GM19324 (cell line): ENCODE data around the gene DNAJC5.
"Not testable (repeated sequence)": the region's sequence is repeated elsewhere in the genome, so short reads cannot be mapped to it uniquely, and the experiment has no call there.

Source experiments
- ATAC-seq: cut with Tn5 transposase; IDR thresholded peaks from one replicate; pipeline ENCODE4 v1.9.1; 2021; ENCODE audit warnings: mild to moderate bottlenecking, moderate library complexity; ENCODE audit not compliant: unreplicated experiment, low FRiP score

DNAJC5 gene

GRCh38 chr20:63963784-63964301, 68.9 kb downstream of the DNAJC5 start:
- no peak for ATAC-seq

DNA sequence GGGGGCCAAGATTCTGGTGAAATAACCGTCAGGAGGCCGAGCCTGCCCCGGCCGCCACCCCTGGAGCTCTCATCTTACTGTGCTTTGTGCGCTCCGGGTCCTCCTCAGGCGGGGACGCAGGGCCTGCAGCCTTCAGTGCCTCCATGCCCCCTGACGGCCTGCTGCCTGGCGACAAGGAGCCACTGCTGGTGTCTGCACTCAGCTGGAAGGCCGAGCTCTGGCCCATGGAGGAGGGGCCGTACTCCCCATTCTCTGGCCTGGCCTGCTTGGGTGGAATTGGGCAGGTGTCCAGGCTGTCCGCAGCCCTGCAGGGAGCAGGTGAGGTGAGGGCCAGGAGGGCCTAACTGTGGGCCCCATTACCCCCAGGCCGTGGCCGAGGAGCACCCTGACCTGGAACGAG, 69.5 kb downstream of the DNAJC5 start:
- ATAC-seq, result no peak

DNA sequence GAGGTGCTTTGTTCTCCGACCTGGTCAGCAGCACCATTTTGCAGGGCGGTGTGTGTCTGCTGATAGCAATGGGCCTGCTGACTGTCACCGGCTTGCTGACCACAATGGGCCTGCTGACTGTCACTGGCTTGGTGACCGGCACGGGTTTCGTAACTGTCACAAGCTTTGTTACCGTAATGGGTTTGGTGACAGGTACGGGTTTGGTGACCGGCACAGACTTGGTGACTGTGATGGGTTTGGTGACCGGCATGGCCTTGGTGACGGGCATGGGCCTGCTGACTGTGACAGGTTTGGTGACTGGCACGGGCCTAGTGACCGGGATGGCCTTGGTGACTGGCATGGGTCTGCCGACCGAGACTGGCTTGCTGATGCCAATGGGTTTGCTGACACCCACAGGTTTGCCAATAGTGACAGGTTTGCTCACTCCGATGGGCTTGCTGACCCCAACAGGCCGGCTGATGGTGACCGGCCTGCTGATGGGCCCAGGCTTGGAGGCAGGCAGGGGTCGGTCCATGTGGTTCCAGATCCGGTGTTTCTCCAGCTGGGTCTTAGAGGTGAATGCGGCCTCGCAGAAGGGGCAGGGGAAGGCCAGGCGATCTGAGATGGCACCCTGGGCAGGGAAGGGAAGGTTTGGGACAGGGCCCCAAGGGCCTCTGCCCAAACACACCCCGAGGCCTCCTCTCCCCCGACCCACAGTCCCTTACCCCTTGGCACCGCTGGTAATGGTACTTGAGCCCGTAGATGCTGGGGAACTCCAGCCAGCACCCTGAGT, 71.4 kb downstream of the DNAJC5 start:
- ATAC-seq, result no peak

GRCh38 chr20:63966944-63967322, 72.0 kb downstream of the DNAJC5 start:
- ATAC-seq, result no peak

DNA sequence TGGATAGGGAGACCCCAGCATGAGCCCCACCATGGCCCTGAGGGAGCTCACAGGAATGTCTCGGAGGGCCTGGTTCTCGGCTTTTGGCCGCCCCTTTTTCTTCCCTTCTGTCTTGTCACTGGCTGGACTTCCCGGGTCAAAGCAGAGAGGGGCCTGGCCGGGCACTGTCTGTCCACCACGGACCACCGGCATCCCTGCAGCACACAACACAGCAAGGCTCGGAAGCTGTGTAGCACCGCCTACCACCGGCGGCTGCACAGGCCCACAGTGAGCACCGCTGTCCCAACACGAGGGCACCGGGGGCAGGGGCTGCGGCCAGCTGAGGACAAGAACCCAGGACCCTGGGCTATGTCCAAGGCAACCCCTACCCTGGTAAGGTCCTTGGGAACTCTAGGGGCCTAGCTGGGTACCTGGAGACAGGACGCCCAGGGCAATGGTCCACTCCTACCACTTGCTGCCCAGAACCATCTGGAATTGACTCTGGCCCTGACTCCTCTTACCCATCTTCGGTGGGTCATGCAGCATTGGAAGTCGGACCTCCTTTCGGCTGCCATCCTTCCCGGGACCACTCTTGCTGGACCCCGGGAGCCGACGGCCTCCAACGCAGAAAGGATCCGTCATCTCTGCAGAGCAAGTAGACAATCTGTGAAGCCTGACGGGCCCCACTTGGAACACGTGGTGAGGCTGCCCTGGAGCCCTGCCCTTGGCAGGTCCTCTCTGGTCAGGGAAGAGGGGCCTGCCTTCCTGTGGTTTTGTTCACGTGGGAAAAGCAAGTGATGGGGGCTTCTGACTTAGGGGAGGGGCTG, 72.6 kb downstream of the DNAJC5 start:
- no peak for ATAC-seq

DNA sequence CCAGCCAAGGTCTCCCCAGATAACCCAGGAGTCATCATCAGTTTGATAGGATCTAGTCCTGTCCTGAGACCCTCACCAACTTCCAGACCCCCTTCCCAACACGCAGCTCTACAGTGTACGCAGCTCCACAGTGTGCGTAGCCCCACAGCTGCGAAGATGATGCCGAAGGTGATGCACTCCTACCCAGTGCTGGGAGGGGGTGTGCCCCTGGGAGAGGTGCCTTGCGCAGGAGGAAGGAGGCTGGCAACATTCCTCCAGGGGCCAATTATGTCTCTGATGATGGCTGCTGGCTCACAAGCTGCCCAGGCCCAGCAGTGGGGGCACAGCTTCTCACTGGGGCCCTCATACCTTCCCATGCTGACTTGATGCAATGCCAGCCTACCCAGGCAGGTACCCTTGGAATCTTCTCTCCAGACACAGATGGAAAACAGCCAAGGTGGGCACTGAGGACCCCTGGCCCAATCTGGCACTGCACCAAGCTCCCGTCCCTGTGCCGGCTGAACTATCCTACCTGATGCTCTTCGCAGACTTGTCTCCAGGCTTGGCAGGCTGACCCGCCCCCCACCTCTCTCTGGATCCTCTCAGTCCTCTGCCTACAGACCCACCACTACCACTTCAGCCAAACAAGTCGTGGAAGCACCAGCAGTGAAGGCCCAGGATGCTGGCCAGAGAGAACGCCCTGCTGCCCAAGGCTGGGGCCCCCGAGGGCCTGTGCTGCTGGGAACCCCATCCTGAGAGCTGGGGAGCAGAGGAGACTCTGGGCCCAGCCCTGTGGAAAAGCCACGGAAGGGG, 73.4 kb downstream of the DNAJC5 start:
- no peak for ATAC-seq

DNA sequence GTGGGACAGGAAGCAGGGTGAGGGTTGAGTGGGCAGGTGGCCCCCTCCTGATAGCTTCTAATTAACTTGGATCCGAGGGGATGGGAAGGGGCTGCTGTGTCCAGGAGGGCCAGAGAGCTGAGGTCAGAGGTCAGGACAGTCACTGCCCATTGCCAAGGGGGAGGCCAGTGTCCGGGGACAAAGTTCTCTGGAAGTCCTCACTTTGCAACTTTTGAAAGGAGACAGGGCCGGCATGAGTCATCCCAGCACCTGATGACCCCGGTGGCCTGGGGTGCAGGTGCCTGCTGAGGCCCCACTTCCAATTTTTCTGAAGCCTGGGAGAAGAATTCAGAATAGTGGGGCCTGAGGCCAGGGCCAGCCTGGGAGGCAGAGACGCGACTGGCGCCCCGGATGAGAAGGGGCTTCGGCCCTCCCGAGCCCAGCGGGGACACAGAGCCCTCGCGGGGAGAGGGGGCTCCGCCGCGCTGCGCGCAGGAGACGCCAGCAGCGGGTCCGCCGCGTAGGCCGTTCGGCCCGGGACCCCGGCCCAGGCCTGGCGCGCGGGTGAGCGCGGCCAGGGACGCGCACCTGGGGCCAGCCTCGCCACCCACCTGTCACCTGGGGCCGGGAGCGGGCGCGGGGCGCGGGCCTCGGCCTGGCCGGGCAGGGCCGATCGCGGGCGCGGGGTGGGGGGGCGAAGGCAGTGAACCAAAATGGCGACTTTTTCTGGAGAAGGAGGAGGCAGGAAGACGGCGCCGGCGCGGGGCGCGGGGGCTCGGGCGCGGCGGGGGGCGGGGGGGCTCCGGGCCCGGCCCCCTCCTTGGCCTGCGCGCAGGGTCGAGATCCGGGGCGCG, 74.2 kb downstream of the DNAJC5 start:
- ATAC-seq, result no peak

DNA sequence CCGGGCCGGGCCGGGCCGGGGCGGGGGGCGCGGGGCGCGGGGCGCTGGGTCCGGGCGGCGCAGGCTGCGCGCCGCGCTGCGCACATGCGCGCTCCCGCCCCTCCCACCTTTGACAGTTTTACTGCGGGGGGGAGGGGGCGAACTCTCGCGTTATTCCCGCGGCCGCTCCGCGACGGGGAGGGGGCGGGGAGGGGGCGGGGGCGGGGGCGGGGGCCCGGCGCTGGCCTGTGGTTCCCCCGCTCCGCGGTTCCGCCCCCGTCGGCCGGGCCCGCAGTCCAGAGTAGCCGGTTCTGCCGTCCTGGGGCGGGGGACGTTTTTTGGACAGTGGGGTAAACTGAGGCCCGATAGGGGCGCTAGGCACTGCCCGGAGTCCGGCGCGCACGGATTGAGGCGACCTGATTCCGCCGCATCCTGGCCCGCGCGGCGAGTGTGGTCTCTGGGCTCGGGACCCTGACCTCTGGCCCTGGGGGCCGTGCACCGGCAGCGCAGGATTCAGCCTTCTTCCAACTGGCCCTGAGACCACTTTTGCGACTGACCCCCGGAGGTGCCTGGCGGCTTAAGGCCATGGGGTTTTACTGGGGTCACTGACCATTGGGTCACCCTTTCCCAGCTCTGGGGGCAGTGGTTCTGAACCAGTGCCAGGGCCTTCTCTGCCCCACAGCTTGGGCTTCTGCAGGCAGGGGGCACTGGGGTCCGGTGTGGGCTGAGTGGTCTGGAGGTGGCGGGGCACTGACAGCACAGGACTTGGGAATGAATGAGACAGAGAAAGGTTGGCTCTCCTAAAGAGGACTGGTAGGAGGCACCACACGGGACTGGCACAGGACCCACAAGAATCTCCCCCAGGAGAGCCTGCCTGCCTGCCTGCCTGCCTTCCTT, 75.2 kb downstream of the DNAJC5 start, which contains the start of gene ZNF512B:
Gene ZNF512B, minus strand, starts transcription at position 93 of the 876 bp plus-strand sequence. CDS start 1,980 bp downstream, outside the sequence.
- ATAC-seq, result no peak

DNA sequence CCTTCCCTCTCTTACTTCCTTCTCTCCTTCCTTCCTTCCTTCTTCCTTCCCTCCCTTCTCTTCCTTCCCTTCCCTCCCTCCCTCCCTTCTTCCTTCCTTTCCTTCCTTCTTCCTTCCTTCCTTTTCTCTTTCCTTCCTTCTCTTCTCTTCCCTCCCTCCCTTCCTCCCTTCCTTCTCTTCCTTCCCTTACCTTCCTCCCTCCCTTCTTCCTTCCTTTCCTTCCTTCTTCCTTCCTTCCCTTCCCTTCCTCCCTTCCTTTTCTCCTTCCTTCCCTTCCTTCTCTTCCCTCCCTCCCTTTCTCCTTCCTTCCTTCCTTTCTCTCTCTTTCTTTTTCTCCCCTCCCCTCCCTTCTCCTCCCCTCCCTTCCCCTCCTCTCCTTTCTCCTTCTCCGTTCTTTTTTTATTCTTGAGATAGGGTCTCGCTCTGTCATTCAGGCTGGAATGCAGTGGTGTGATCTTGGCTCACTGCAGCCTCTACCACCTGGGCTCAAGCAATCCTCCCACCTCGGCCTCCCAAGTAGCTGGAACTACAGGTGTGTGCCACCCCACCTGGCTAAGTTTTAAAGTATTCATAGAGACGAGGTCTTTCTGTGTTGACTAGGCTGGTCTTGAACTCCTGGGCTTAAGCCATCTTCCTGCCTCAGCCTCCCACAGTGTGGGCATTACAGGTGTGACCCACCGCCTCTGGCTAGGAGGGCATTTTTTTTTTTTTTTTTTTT, 75.9 kb downstream of the DNAJC5 start:
- ATAC-seq, result no peak

- ATAC-seq, result not testable (repeated sequence)
Measured at GRCh38 chr20:63971960-63972311, 77.0 kb downstream of the DNAJC5 start.

- no peak for ATAC-seq
Measured at GRCh38 chr20:63972312-63973159, 77.6 kb downstream of the DNAJC5 start.

DNA sequence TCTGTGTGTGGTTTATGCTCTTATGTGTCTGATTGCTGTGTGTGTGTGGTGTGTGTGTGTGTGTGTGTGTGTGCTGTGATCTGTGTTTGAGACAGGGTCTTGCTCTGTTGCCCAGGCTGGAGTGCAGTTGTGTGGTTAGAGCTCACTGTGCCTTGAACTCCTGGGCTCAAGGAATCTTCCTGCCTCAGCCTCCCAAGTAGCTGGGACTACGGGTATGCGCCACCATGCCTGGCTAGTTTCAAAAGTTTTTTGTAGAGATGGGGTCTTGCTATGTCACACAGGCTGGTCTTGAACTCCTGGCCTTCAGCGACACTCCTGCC, 78.2 kb downstream of the DNAJC5 start:
- ATAC-seq, result no peak

DNA sequence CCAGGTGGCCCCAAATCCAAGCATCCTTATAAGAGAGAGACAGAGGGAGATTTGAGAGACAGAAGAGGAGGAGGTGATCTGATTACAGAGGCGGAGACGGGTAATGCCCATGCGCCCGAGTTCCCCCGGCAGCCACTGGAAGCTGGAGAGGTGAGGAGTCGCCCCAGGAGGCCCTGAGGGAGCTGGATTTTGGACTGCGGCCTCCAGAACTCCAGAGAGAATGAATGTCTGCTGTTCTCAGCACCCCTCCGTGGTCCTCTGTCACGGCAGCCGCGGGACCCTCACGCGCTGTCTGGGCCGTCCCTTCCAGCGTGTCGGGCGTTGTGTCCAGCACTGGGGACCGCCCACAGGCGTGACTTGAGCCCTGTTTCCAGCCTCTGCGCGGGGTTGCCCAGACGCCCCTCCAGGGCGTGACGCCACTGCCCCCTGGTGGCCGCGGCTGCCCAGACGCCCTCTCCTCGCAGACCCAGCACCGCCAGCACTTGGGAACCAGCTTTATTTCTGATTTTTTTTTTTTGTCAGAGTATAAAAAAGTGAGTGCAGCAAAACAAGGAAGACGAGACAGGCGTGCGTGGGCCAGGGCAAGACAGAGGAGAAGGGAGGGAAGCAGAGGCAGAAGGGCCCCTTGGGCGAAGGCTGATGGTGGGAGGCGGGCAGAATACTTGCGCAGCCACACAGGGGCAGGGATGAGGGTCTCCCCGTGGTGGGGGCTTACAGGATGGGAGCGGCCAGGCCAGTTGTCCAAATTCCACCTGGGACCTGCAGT, 78.9 kb downstream of the DNAJC5 start:
- ATAC-seq, result no peak

DNA sequence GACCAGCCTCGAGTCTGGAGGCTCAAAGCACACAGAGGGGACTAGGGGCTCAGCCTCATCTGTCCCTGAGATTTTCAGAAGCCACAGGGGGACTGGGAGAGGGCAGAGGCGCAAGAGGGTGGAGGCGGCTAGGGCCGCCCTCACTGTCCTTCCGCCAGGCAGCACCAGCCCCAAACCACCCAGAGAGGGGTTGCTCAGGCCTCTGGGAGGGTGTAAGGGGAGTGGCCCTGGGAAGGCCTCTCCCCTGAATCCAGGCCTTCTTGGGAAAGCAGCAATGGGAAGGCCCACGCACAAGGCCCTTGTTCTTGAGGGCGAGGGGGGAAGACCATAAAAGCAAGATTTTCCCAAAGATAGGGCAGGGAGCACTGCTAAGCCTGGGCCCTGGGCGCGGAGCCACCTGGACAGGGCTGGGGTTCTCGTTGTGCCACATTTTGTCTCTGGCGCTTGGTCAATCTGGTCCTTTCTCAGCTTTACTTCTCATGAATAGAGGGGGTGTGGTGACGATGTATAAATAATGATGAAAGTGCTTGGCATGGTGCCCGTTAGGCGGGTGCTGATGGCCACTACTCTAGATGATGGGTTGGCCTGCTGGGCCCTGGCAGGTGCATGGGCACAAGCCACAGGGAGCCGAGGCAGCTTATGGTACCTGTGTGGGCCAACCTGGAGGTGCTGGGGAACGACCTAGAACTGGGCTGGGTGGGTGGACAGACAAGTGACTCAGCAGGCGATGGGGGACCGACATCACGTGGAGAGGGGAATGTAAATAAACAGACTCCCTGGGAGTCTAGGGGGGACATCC, 79.7 kb downstream of the DNAJC5 start:
- no peak for ATAC-seq

GRCh38 chr20:63976511-63976910, 81.6 kb downstream of the DNAJC5 start:
- not testable (repeated sequence) for ATAC-seq
